Hepatic stellate cell (primary cell): ENCODE results near the gene ATP2A2.
A peak's percentile ranks its signal among the peaks of the same experiment; 100 is the strongest.
"Not testable (repeated sequence)": the region's sequence is repeated elsewhere in the genome, so short reads cannot be mapped to it uniquely, and the experiment has no call there.

ENCODE experiments used
- DNase-seq: peaks from one replicate; pipeline ENCODE4 v3.0.0; 2011; ENCODE audit warnings: low spot score

The ATP2A2 gene

GRCh38 chr12:110301065-110301806, 20.2 kb downstream of the ATP2A2 start:
- no peak for DNase-seq

- DNase-seq, result no peak
Measured at GRCh38 chr12:110304061-110304551, 23.1 kb downstream of the ATP2A2 start.

- no peak for DNase-seq
Measured at GRCh38 chr12:110307372-110307771, 26.3 kb downstream of the ATP2A2 start.

- DNase-seq, result no peak
Measured at GRCh38 chr12:110310763-110311162, 29.7 kb downstream of the ATP2A2 start.

GRCh38 chr12:110311903-110312302, 30.9 kb downstream of the ATP2A2 start:
- no peak for DNase-seq

GRCh38 chr12:110312581-110313360, 31.7 kb downstream of the ATP2A2 start:
- DNase-seq, result peak; percentile 29

- peak; percentile 40 for DNase-seq
Measured at GRCh38 chr12:110314308-110314707, 33.3 kb downstream of the ATP2A2 start.

GRCh38 chr12:110316861-110317260, 35.8 kb downstream of the ATP2A2 start:
- peak; percentile 35 for DNase-seq

- peak; percentile 18 for DNase-seq
Measured at GRCh38 chr12:110317911-110318310, 36.9 kb downstream of the ATP2A2 start.

GRCh38 chr12:110320550-110320949, 39.5 kb downstream of the ATP2A2 start:
- no peak for DNase-seq

GRCh38 chr12:110329710-110330109, 48.7 kb downstream of the ATP2A2 start:
- no peak for DNase-seq

GRCh38 chr12:110330124-110330523, 49.1 kb downstream of the ATP2A2 start:
- no peak for DNase-seq

GRCh38 chr12:110330544-110330943, 49.5 kb downstream of the ATP2A2 start:
- DNase-seq, result no peak

- no peak for DNase-seq
Measured at GRCh38 chr12:110333201-110333600, 52.2 kb downstream of the ATP2A2 start.

- no peak for DNase-seq
Measured at GRCh38 chr12:110335481-110336045, 54.5 kb downstream of the ATP2A2 start.

GRCh38 chr12:110337912-110338710, 57.1 kb downstream of the ATP2A2 start:
- DNase-seq, result no peak

GRCh38 chr12:110338754-110339153, 57.7 kb downstream of the ATP2A2 start:
- DNase-seq, result no peak

- no peak for DNase-seq
Measured at GRCh38 chr12:110339184-110339952, 58.3 kb downstream of the ATP2A2 start.

GRCh38 chr12:110340261-110340660, 59.2 kb downstream of the ATP2A2 start:
- DNase-seq, result not testable (repeated sequence)

GRCh38 chr12:110340706-110341105, 59.7 kb downstream of the ATP2A2 start:
- DNase-seq, result no peak

- no peak for DNase-seq
Measured at GRCh38 chr12:110342157-110342556, 61.1 kb downstream of the ATP2A2 start.
